Left forelimb (tissue), 1 donor: ENCODE results near the gene PRDM10.
"Not testable (repeated sequence)": the region's sequence is repeated elsewhere in the genome, so short reads cannot be mapped to it uniquely, and the experiment has no call there.

Experiments
- DNase-seq: peaks from one replicate; pipeline ENCODE4 v3.0.0-alpha.2; 2018; ENCODE audit warnings: low spot score

Gene PRDM10

GRCh38 chr11:129976328-129976727 lies 26.3 kb downstream of the PRDM10 start:
- DNase-seq, result no peak

- DNase-seq, result no peak
These were observed 27.1 kb downstream of the PRDM10 start for GRCh38 chr11:129975543-129975942.

GRCh38 chr11:129974672-129975071 lies 28.0 kb downstream of the PRDM10 start:
- DNase-seq, result no peak

GRCh38 chr11:129974237-129974636 lies 28.4 kb downstream of the PRDM10 start:
- no peak for DNase-seq

- no peak for DNase-seq
These were observed 28.8 kb downstream of the PRDM10 start for GRCh38 chr11:129973809-129974208.

GRCh38 chr11:129973068-129973467 lies 29.6 kb downstream of the PRDM10 start:
- DNase-seq, result no peak

GRCh38 chr11:129972611-129973010 lies 30.0 kb downstream of the PRDM10 start:
- no peak for DNase-seq

- not testable (repeated sequence) for DNase-seq
These were observed 30.8 kb downstream of the PRDM10 start for GRCh38 chr11:129971856-129972255.

- DNase-seq, result no peak
These were observed 32.7 kb downstream of the PRDM10 start for GRCh38 chr11:129969920-129970319.

GRCh38 chr11:129968591-129969419 lies 33.8 kb downstream of the PRDM10 start:
- DNase-seq, result no peak

GRCh38 chr11:129967996-129968395 lies 34.6 kb downstream of the PRDM10 start:
- DNase-seq, result no peak

GRCh38 chr11:129965248-129965647 lies 37.4 kb downstream of the PRDM10 start:
- DNase-seq, result no peak

GRCh38 chr11:129960216-129961214 lies 42.1 kb downstream of the PRDM10 start:
- no peak for DNase-seq

GRCh38 chr11:129959687-129960086 lies 42.9 kb downstream of the PRDM10 start:
- DNase-seq, result no peak

GRCh38 chr11:129955282-129955681 lies 47.4 kb downstream of the PRDM10 start:
- no peak for DNase-seq

- not testable (repeated sequence) for DNase-seq
These were observed 47.9 kb downstream of the PRDM10 start for GRCh38 chr11:129954703-129955102.

GRCh38 chr11:129951866-129952262 lies 50.8 kb downstream of the PRDM10 start:
- DNase-seq, result no peak

GRCh38 chr11:129951201-129951865 lies 51.3 kb downstream of the PRDM10 start:
- no peak for DNase-seq

GRCh38 chr11:129950101-129951091 lies 52.2 kb downstream of the PRDM10 start:
- no peak for DNase-seq

- DNase-seq, result no peak
These were observed 53.6 kb downstream of the PRDM10 start for GRCh38 chr11:129948926-129949466.

GRCh38 chr11:129947474-129947873 lies 55.2 kb downstream of the PRDM10 start:
- no peak for DNase-seq
